K562 (cell line): ENCODE results near the gene DCAF11. TPM values are rescaled to one million over a fixed set of nuclear protein-coding genes. Genes with fewer than 3 reads are reported as not detected.

Experiments used
- ATAC-seq: fragments of 200-7000 bp; cut with Tn5 transposase; 3 replicates; pipeline ENCODE4 v1.9.1; 2020; ENCODE audit warnings: moderate library complexity
- BruUV-seq: library from RNA; stranded (reverse); fragments of 400-500 nt; replicated peaks from 2 replicates; lab custom pipeline; 2021; lab: Mats Ljungman, UMichigan
- CTCF ChIA-PET: fragments of 300-600 bp; formaldehyde crosslinking; extraction: SDS; loops from one replicate; lab custom pipeline; 2021; ENCODE audit warnings: low intra/inter-chr PET ratio; lab: Yijun Ruan, JAX
- POLR2A ChIA-PET: fragments of 300-600, 350-650 bp; sonication (Branson Sonifier 250); formaldehyde crosslinking; extraction: SDS; loops from one replicate; lab custom pipeline; 2021; ENCODE audit warnings: antibody characterized with exemption, inconsistent platforms; lab: Yijun Ruan, JAX
- DNase-seq, 4 experiments: peaks; one replicate each; pipeline versions ENCODE4 v3.0.0 to v3.0.0-alpha.2; 2011 to 2018; ENCODE audit warnings: low spot score in 3 of 4, mixed read lengths in 3 of 4; ENCODE audit errors: extremely low read depth in 1 of 4
- FAIRE-seq: peaks from 2 replicates; lab custom pipeline; 2011; peaks lifted over from hg19 to GRCh38; lab: Jason Lieb, UNC
- H2AFZ ChIP-seq: 2 replicates; pipeline ENCODE4 v1.6.0; 2011; ENCODE audit warnings: low read depth, low read length, control low read depth, inconsistent platforms
- H3K27ac ChIP-seq: fragments of 200-600 bp; 3 replicates; pipeline ENCODE4 v1.8.0; 2011; ENCODE audit warnings: low read depth, mild to moderate bottlenecking, control low read depth, inconsistent platforms, low read length, moderate library complexity, mixed read lengths; ENCODE audit errors: extremely low read depth
- H3K27me3 ChIP-seq, 2 experiments: fragments of 300-600 bp in 1 of 2; 2 replicates in 1 of 2; 3 replicates in 1 of 2; pipeline versions ENCODE4 v1.6.0 to v1.8.0; 2011; ENCODE audit warnings: inconsistent platforms in 2 of 2, low read length in 2 of 2, mild to moderate bottlenecking in 1 of 2, mixed read lengths in 1 of 2, moderate library complexity in 1 of 2; ENCODE audit not compliant: control insufficient read depth in 2 of 2, insufficient read depth in 2 of 2
- H3K36me3 ChIP-seq: fragments of 300-600 bp; 3 replicates; pipeline ENCODE4 v1.8.0; 2011; ENCODE audit warnings: mild to moderate bottlenecking, low read length, inconsistent platforms; ENCODE audit not compliant: control insufficient read depth, insufficient read depth
- H3K4me1 ChIP-seq, 2 experiments: fragments of 200-600 bp in 1 of 2; replicated peaks in 1 of 2; 2 replicates in 1 of 2; 3 replicates in 1 of 2; pipeline versions ENCODE4 v1.5.1 to v1.8.0; 2011; ENCODE audit warnings: inconsistent platforms in 2 of 2, low read length in 2 of 2, mild to moderate bottlenecking in 1 of 2, mixed read lengths in 1 of 2, moderate library complexity in 1 of 2; ENCODE audit not compliant: control insufficient read depth in 2 of 2, insufficient read depth in 2 of 2
- H3K4me2 ChIP-seq: 2 replicates; pipeline ENCODE4 v1.6.1; 2011; ENCODE audit warnings: low read length, control low read depth, inconsistent platforms, mixed read lengths; ENCODE audit not compliant: insufficient read depth
- H3K4me3 ChIP-seq: fragments of 200-600 bp; sonication (generic), shearing (Covaris generic); 2 replicates; pipeline ENCODE4 v1.5.1; 2016; ENCODE audit warnings: control low read depth, inconsistent platforms
- H3K79me2 ChIP-seq: fragments of 200-600 bp; 3 replicates; pipeline ENCODE4 v1.8.0; 2011; ENCODE audit warnings: low read length, inconsistent platforms; ENCODE audit not compliant: control insufficient read depth, insufficient read depth
- H3K9ac ChIP-seq, 2 experiments: 2 replicates each; pipeline versions ENCODE4 v1.6.0 to v1.6.1; 2011; ENCODE audit warnings: low read depth in 2 of 2, low read length in 2 of 2, control low read depth in 1 of 2, inconsistent platforms in 1 of 2, mild to moderate bottlenecking in 1 of 2, mixed read lengths in 1 of 2; ENCODE audit not compliant: insufficient read depth in 1 of 2
- H3K9me1 ChIP-seq: one replicate; pipeline ENCODE4 v1.6.0; 2011; ENCODE audit warnings: inconsistent platforms, mild to moderate bottlenecking, low read length, moderate library complexity; ENCODE audit not compliant: control insufficient read depth, insufficient read depth
- H3K9me3 ChIP-seq: replicated peaks from 2 replicates; pipeline ENCODE4 v1.5.1; 2011; ENCODE audit warnings: low read depth, low read length, inconsistent platforms; ENCODE audit not compliant: control insufficient read depth, insufficient read depth
- H4K20me1 ChIP-seq: replicated peaks from 2 replicates; pipeline ENCODE4 v1.6.1; 2011; ENCODE audit warnings: low read length, inconsistent platforms, mixed read lengths; ENCODE audit not compliant: control insufficient read depth, insufficient read depth
- CBFB ChIP-seq: sonication (generic); formaldehyde crosslinking; IDR thresholded peaks from 2 replicates; pipeline ENCODE4 v1.4.0; 2020; ENCODE audit warnings: mild to moderate bottlenecking, missing genetic modification reagents
- CSDE1 ChIP-seq, 2 experiments: fragments of 450-650 bp; IDR thresholded peaks; 2 replicates each; pipeline ENCODE4 v1.6.1; 2016; ENCODE audit warnings: mild to moderate bottlenecking in 1 of 2
- E4F1 ChIP-seq: fragments of 250-450 bp; sonication (Bioruptor Pico); IDR thresholded peaks from 2 replicates; pipeline ENCODE4 v1.5.0; 2021; ENCODE audit warnings: mild to moderate bottlenecking, borderline replicate concordance
- KLF1 ChIP-seq: fragments of 450-650 bp; IDR thresholded peaks from 2 replicates; pipeline ENCODE4 v1.6.1; 2016; ENCODE audit warnings: missing genetic modification characterization, missing compliant biosample characterization
- PTBP1 ChIP-seq: fragments of 200-400 bp; formaldehyde crosslinking; IDR thresholded peaks from 2 replicates; pipeline ENCODE4 v1.6.1; 2017; ENCODE audit warnings: low read depth, low read length
- STAT5A ChIP-seq: IDR thresholded peaks from 2 replicates; pipeline ENCODE4 v1.6.1; 2012; ENCODE audit warnings: low read length, inconsistent platforms, borderline replicate concordance
- ZNF253 ChIP-seq: fragments of 250-450 bp; sonication (Bioruptor Pico); conservative IDR thresholded peaks from 2 replicates; pipeline ENCODE4 v1.6.1; 2021; ENCODE audit warnings: mild to moderate bottlenecking
- ZNF561 ChIP-seq: fragments of 450-650 bp; formaldehyde crosslinking; conservative IDR thresholded peaks from 2 replicates; pipeline ENCODE4 v1.4.0; 2020; ENCODE audit warnings: mild to moderate bottlenecking, moderate library complexity
- ZNF740 ChIP-seq, 3 experiments: fragments of 200-800 bp in 1 of 3; sonication (Bioruptor generic) in 1 of 3; sonication (generic) in 1 of 3; formaldehyde crosslinking in 1 of 3; IDR thresholded peaks; 2 replicates each; pipeline versions ENCODE4 v1.6.1 to v1.8.0; 2016 to 2022; ENCODE audit warnings: mild to moderate bottlenecking in 2 of 3, missing compliant biosample characterization in 2 of 3, missing genetic modification characterization in 2 of 3, missing genetic modification reagents in 1 of 3
- ZNF766 ChIP-seq: fragments of 200-800 bp; sonication (Bioruptor generic); conservative IDR thresholded peaks from 2 replicates; pipeline ENCODE4 v1.6.1; 2016; ENCODE audit warnings: missing genetic modification characterization, missing compliant biosample characterization
- WGBS: fragments of 100-300 bp; shearing (Covaris generic); methylation state at CpG from one replicate; pipeline ENCODE4 v1.1.6; 2016; ENCODE audit warnings: low coverage, mixed read lengths; ENCODE audit not compliant: insufficient coverage; ENCODE audit errors: missing lambda C conversion rate; 5-methylcytosine and 5-hydroxymethylcytosine counted together
- in situ Hi-C: fragments of 300-500 bp; cut with MboI; formaldehyde crosslinking; loops from 4 replicates; pipeline ENCODE4 v1.15.0; 2018; ENCODE audit warnings: inconsistent platforms, mixed read lengths
- intact Hi-C: fragments of 100-400 bp; cut with micrococcal nuclease; formaldehyde crosslinking; loops from 2 replicates; pipeline ENCODE4 v1.14.2; 2022
- polyA plus RNA-seq, 8 experiments: library from polyadenylated mRNA; depleted of rRNA in 4 of 8; stranded (reverse) in 5 of 8; unstranded in 3 of 8; fragments of >200 nt; fragmentation: Nextera tagmentation in 2 of 8; fragmentation: Illumina TruSeq in 1 of 8; extraction: Ambion mirVana in 2 of 8; extraction: Trizol in 1 of 8; gene quantifications; 2 replicates each; pipeline versions ENCODE4 v1.2.1 to v1.2.3, GENCODE V29; 2011 to 2014; ENCODE audit warnings: inconsistent platforms in 1 of 8, missing spikeins in 1 of 8
- total RNA-seq, 7 experiments: library from RNA; depleted of rRNA in 6 of 7; stranded (reverse); fragments of >200 nt in 6 of 7; fragmentation: Illumina TruSeq in 2 of 7; extraction: Trizol in 2 of 7; gene quantifications; 2 replicates each; pipeline versions ENCODE4 v1.2.1 to v1.2.3, GENCODE V29; 2011 to 2021; ENCODE audit warnings: low replicate concordance in 1 of 7

DCAF11 gene
- total and polyA plus RNA-seq, 9 of the 15 experiments (the other 6 are each of a cell fraction or from before 2014, with no cell fraction given) = 8.5 to 46.2 (median 36.4) TPM

GRCh38 chr14:24083462-24083861 lies 31.1 kb upstream of the DCAF11 start:
- POLR2A ChIA-PET = interaction anchor here (1.7 to 5.5 kb wide), 2 partner anchors 11 to 31 kb away, joined by 6 to 40 read pairs; partner anchors contain the start of genes DCAF11, NRL and PCK2
- H3K27me3 ChIP-seq = no peaks in the 10 kb centered on the region
- no TSS peak for BruUV-seq

More at GRCh38 chr14:24083462-24083861, 31.1 kb upstream of the DCAF11 start:
- H3K9me1 ChIP-seq = no peaks in the 10 kb centered on the region
- H3K4me3 ChIP-seq = no peak overlapping the region
- no peaks in the 10 kb centered on the region for H4K20me1 ChIP-seq
- TF ChIP-seq STAT5A (no peak), ZNF766 (no peak), CBFB (no peak), KLF1 (tag) (no peak), E4F1 (no peak), PTBP1 (no peak), ZNF561 (no peak), CSDE1 (IDR thresholded peaks at IDR 0.05) (no peak), ZNF253 (no peak), ZNF740 (CRISPR knock-in tag; IDR thresholded peaks at IDR 0.05) (no peak), ZNF740 (tag; IDR thresholded peaks at IDR 0.05) (no peak)
- 27% methylated on average over 3 of the region's 3 CpGs for WGBS
- H3K4me2 ChIP-seq = no peak overlapping the region
- DNase-seq (no peak), FAIRE-seq (no peak), ATAC-seq (no peak)
- no peak overlapping the region for H3K9ac ChIP-seq
- H3K27ac ChIP-seq = no peak overlapping the region
- intact Hi-C loops = no loop called here
- H2AFZ ChIP-seq = no peak overlapping the region
- no peaks in the 10 kb centered on the region for H3K79me2 ChIP-seq
- in situ Hi-C loops = no loop called here
- no peaks in the 10 kb centered on the region for H3K9me3 ChIP-seq
- no peaks in the 10 kb centered on the region for H3K36me3 ChIP-seq
- CTCF ChIA-PET = no interaction called here
- H3K4me1 ChIP-seq = peaks cover 18 to 28% of the 10 kb centered on the region in 2 experiments
